NCI-H1694 treated with DMSO at 0.1 percent for 48 hours (cell line): ENCODE data around the gene UPK1A.
A peak's percentile ranks its signal among the peaks of the same experiment; 100 is the strongest.
"Not testable (repeated sequence)": the region's sequence is repeated elsewhere in the genome, so short reads cannot be mapped to it uniquely, and the experiment has no call there.

ENCODE experiments used
- DNase-seq: peaks from one replicate; lab custom pipeline; 2025; lab: John Stamatoyannopoulos, UW

UPK1A gene

GRCh38 chr19:35644987-35645679 is 21.2 kb upstream of the UPK1A start:
- DNase-seq: peak; percentile 36

- DNase-seq: no peak
These were observed 20.4 kb upstream of the UPK1A start for GRCh38 chr19:35645680-35646511.

- DNase-seq: peak; percentile 99
These were observed 18.0 kb upstream of the UPK1A start, which contains the start of gene COX6B1 for GRCh38 chr19:35648017-35648961. Gene COX6B1 (plus strand): TSS chr19:35648323. CDS start chr19:35651244, 2,921 bp downstream.

GRCh38 chr19:35650581-35650980 is 15.7 kb upstream of the UPK1A start:
- no peak for DNase-seq

- DNase-seq: not testable (repeated sequence)
These were observed 11.5 kb upstream of the UPK1A start for GRCh38 chr19:35654828-35655227.

GRCh38 chr19:35655600-35655999 is 10.7 kb upstream of the UPK1A start:
- DNase-seq: no peak

- DNase-seq: no peak
These were observed 9.6 kb upstream of the UPK1A start for GRCh38 chr19:35656700-35657099.

GRCh38 chr19:35657904-35658700 is 8.2 kb upstream of the UPK1A start:
- DNase-seq: no peak

- no peak for DNase-seq
These were observed 4.3 kb upstream of the UPK1A start for GRCh38 chr19:35661995-35662340.

- no peak for DNase-seq
These were observed 2.3 kb upstream of the UPK1A start for GRCh38 chr19:35663981-35664380.

GRCh38 chr19:35665157-35665556 is 1.2 kb upstream of the UPK1A start:
- DNase-seq: no peak

GRCh38 chr19:35665604-35666003 is 713 bp upstream of the UPK1A start:
- DNase-seq: no peak

GRCh38 chr19:35669566-35669965 is 3.2 kb downstream of the UPK1A start:
- DNase-seq: no peak

- DNase-seq: no peak
These were observed 3.7 kb downstream of the UPK1A start for GRCh38 chr19:35669974-35670373.

- no peak for DNase-seq
These were observed 4.4 kb downstream of the UPK1A start for GRCh38 chr19:35670686-35671085.

- no peak for DNase-seq
These were observed 5.5 kb downstream of the UPK1A start for GRCh38 chr19:35671818-35672217.

- DNase-seq: no peak
These were observed 6.9 kb downstream of the UPK1A start for GRCh38 chr19:35673121-35673804.

GRCh38 chr19:35675589-35676140 is 9.3 kb downstream of the UPK1A start:
- no peak for DNase-seq

- no peak for DNase-seq
These were observed 23.5 kb downstream of the UPK1A start for GRCh38 chr19:35689836-35690235.

GRCh38 chr19:35691106-35691505 is 24.8 kb downstream of the UPK1A start:
- not testable (repeated sequence) for DNase-seq

GRCh38 chr19:35692010-35692409 is 25.7 kb downstream of the UPK1A start:
- no peak for DNase-seq
